ENCODE measurements around the gene HLCS. TPM values are rescaled to one million over a fixed set of nuclear protein-coding genes. Genes with fewer than 3 reads are reported as not detected.

HLCS gene
- total RNA-seq, 1 donor from 2014 or later, result 25.0 TPM

DNA sequence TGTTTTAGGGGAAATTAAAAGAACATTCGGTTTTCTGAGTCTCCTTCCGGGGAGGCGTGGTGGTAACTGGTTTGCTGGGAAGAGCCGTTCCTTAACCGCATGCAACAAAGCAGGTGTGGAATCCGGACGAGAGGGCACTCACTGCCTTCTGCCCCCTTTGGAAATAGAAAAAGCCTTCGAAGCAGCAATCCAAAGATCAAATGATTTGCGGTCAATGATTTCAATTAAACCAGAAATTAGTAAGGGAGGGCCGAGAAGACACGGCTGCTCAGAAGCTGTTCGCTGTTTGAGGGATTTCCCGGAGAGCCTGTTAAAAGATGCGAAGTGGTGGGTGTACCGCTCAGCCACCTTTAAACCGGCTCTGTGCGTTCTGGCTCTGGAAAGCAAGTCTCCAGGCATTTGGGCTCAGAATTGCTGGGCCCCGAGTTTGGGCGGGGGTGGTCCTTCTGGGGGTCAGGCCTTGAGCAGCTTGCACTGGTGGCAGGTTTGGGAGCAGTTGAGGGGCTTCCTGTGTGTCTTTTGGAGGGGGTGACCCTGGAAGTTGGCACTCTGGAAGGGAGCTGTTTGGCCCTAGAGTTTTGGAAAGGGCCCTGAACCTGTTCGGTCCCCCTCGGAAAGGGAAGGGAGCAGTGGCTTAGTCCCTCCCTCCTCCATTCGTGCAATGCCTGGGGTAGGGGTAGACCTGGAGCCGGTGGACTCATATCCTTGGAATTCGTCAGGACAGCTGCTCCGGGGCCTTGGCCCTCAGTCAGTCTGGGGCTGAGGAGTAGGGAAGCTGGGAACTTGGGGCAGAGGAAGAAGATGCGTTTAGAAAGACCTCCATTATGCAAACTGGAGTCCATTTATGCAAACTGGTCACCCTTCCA is 264.5 kb downstream of the HLCS start:
- peaks cover 26% of the 10 kb centered on the region for H3K4me1 Mint-ChIP-seq
- no peaks in the 10 kb centered on the region for H3K36me3 ChIP-seq
- H3K9ac ChIP-seq, result no peak overlapping the region
- H3F3A ChIP-seq (ENCODE audit: low read depth), result peaks cover 40% of the 10 kb centered on the region
- no peaks in the 10 kb centered on the region for H3K9me3 ChIP-seq (ENCODE audit: low read depth)
- peaks cover 2% of the 10 kb centered on the region for H3K9me3 Mint-ChIP-seq
- H4K20me1 ChIP-seq (ENCODE audit: low read depth), result peaks cover 97% of the 10 kb centered on the region
- H3K4me1 ChIP-seq, result peaks cover 56% of the 10 kb centered on the region
- H3K36me3 Mint-ChIP-seq, result no peaks in the 10 kb centered on the region
- peak; percentile 47 for DNase-seq (ENCODE audit: low spot score)
- H3K27me3 Mint-ChIP-seq (ENCODE audit: insufficient read depth, low read depth), result peaks cover 81% of the 10 kb centered on the region
- no peak overlapping the region for H2AFZ ChIP-seq (replicated peaks)
- H3K27ac ChIP-seq, result no peak overlapping the region
- no peak overlapping the region for H3K27ac Mint-ChIP-seq
- TF ChIP-seq EZH2phosphoT487 (IDR thresholded peaks at IDR 0.05) (peak; percentile 90), EZH2 (IDR thresholded peaks at IDR 0.05) (peak; percentile 67)
- TF ChIP-seq, protein P1, sequence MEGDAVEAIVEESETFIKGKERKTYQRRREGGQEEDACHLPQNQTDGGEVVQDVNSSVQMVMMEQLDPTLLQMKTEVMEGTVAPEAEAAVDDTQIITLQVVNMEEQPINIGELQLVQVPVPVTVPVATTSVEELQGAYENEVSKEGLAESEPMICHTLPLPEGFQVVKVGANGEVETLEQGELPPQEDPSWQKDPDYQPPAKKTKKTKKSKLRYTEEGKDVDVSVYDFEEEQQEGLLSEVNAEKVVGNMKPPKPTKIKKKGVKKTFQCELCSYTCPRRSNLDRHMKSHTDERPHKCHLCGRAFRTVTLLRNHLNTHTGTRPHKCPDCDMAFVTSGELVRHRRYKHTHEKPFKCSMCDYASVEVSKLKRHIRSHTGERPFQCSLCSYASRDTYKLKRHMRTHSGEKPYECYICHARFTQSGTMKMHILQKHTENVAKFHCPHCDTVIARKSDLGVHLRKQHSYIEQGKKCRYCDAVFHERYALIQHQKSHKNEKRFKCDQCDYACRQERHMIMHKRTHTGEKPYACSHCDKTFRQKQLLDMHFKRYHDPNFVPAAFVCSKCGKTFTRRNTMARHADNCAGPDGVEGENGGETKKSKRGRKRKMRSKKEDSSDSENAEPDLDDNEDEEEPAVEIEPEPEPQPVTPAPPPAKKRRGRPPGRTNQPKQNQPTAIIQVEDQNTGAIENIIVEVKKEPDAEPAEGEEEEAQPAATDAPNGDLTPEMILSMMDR (IDR thresholded peaks at IDR 0.05), result no peak
- H3K27me3 ChIP-seq, result peaks cover 100% of the 10 kb centered on the region
- peak overlapping the region; percentile 70 for H3K4me2 ChIP-seq
- H3K4me3 Mint-ChIP-seq, result peak overlapping the region; percentile 77
- H3K4me3 ChIP-seq, result peak overlapping the region; percentile 34
- no peaks in the 10 kb centered on the region for H3K79me2 ChIP-seq (ENCODE audit: low read depth)

DNA sequence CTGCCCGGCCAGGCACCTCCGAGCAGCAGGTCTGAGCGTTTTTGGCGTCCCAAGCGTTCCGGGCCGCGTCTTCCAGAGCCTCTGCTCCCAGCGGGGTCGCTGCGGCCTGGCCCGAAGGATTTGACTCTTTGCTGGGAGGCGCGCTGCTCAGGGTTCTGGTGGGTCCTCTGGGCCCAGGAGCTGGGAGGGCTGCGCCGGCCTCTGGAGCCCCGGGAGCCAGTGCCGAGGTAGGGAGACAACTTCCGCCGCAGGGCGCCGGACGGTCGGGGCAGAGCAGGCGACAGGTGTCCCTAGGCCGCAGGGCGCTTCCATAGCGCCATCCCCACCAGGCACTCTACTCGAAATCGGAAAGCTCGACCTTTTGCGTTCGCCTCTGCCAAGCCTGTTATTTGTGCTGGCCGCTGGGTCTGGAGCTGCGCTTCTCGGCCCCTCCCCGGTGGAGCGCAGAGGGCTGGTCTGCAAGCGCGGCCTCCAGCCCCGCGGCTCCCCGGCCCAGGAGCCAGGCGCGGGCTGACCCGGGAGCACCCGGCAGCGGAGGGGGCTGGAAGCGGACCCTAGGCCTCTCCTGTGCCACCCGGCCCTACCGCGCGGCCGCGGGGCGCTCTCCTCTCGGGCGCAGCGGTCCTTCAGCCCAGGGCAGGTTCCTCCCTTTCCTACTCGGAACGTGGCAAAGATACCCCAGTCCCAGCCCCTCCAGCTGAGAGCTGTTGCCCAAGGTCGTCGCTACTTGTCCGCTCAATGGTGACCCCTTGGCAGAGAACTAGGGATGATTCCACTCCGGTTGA is 265.3 kb downstream of the HLCS start:
- H3K4me3 Mint-ChIP-seq, result peak overlapping the region; percentile 82
- peak overlapping the region; percentile 70 for H3K4me2 ChIP-seq
- peak overlapping the region; percentile 34 for H3K4me3 ChIP-seq
- DNase-seq (ENCODE audit: low spot score), result peak; percentile 74
- H3K36me3 ChIP-seq, result no peaks in the 10 kb centered on the region
- H3F3A ChIP-seq (ENCODE audit: low read depth), result peaks cover 35% of the 10 kb centered on the region
- peaks cover 55% of the 10 kb centered on the region for H3K4me1 ChIP-seq
- H2AFZ ChIP-seq (replicated peaks), result peak overlapping the region; percentile 31
- no peaks in the 10 kb centered on the region for H3K36me3 Mint-ChIP-seq
- H3K79me2 ChIP-seq (ENCODE audit: low read depth), result no peaks in the 10 kb centered on the region
- peaks cover 81% of the 10 kb centered on the region for H3K27me3 Mint-ChIP-seq (ENCODE audit: insufficient read depth, low read depth)
- H3K9me3 Mint-ChIP-seq, result peaks cover 2% of the 10 kb centered on the region
- H3K27ac ChIP-seq, result no peak overlapping the region
- peaks cover 100% of the 10 kb centered on the region for H3K27me3 ChIP-seq
- peaks cover 97% of the 10 kb centered on the region for H4K20me1 ChIP-seq (ENCODE audit: low read depth)
- H3K9ac ChIP-seq, result no peak overlapping the region
- TF ChIP-seq, protein P1 (IDR thresholded peaks at IDR 0.05), result peak; percentile 16
- TF ChIP-seq EZH2 (IDR thresholded peaks at IDR 0.05) (peak; percentile 89), EZH2phosphoT487 (IDR thresholded peaks at IDR 0.05) (peak; percentile 82)
- no peaks in the 10 kb centered on the region for H3K9me3 ChIP-seq (ENCODE audit: low read depth)
- H3K4me1 Mint-ChIP-seq, result peaks cover 24% of the 10 kb centered on the region
- no peak overlapping the region for H3K27ac Mint-ChIP-seq

Small RNA genes lying within 50 kb of the gene (small RNA-seq; reads per million reads assigned to genes)
- not detected for gene RF00019
- gene RNA5SP491, result 0.34 reads per million, percentile 34 among the genes with 10 or more reads in this experiment

Other genes starting within 250 kb of the HLCS start
- 2.8 and 4.3 TPM in 2 replicates for gene RIPPLY3, start 40.0 kb upstream of the HLCS start, total RNA-seq (ENCODE audit: low replicate concordance)
- 10.1 and 25.8 TPM in 2 replicates for gene PIGP, start 106.4 kb upstream of the HLCS start, total RNA-seq (ENCODE audit: low replicate concordance)
- gene TTC3, start 106.6 kb upstream of the HLCS start, total RNA-seq (ENCODE audit: low replicate concordance), result 116 and 135 TPM in 2 replicates